ENCODE data around the gene SLC10A4.

The SLC10A4 gene

DNA sequence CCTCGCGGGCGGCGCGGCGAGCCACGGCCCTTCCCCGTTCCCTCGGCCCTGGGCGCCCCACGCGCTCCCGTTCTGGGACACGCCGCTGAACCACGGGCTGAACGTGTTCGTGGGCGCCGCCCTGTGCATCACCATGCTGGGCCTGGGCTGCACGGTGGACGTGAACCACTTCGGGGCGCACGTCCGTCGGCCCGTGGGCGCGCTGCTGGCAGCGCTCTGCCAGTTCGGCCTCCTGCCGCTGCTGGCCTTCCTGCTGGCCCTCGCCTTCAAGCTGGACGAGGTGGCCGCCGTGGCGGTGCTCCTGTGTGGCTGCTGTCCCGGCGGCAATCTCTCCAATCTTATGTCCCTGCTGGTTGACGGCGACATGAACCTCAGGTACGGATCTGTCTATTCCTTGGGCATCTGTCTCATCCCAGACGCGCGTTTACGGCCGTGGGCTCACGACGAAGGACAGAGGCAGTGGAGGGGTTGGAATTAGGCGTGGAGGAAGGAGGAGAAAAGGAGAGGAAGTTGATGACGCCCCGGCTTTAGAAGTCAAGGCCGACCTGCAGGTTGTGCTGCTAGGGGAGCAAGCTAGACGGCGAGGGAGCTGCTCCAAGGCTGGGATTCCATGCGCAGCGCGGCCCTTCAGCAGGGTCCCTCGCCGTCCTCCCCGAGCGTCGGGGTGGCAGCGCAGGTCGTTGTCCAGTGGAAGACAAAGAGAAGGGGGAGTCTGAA, 792 bp downstream of the SLC10A4 start:
- in situ Hi-C loops (cut with HindIII; ENCODE audit: low pct_ligation_motif_present, low pct_unique_long_range_greater_than_20kb, low sequenced_read_pairs) = no loop called here
- DNase-seq = no peak

DNA sequence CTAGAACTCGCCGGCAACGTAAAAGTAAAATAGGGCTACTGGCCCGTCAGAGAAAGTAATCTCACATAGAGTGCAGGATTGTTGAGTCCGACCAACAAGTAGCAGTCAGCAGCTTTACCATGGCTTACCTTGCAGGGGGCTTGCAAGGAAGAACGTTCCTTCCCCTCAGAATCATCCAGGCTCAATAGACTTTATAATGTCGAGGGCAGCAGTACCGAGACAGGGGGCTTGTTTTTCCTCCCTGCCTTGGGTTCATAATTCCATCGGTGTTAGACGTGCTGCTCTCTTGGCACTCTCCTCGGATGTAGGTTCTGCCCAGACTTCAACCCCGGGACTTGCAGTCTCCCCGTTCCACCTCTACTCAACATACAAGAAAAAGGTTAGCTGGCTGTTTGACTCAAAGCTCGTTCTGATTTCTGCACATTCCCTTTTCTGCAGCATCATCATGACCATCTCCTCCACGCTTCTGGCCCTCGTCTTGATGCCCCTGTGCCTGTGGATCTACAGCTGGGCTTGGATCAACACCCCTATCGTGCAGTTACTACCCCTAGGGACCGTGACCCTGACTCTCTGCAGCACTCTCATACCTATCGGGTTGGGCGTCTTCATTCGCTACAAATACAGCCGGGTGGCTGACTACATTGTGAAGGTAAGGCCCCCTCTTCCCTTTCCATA, 1.5 kb downstream of the SLC10A4 start:
- DNase-seq = no peak
- in situ Hi-C loops (cut with HindIII; ENCODE audit: low pct_ligation_motif_present, low pct_unique_long_range_greater_than_20kb, low sequenced_read_pairs) = no loop called here

DNA sequence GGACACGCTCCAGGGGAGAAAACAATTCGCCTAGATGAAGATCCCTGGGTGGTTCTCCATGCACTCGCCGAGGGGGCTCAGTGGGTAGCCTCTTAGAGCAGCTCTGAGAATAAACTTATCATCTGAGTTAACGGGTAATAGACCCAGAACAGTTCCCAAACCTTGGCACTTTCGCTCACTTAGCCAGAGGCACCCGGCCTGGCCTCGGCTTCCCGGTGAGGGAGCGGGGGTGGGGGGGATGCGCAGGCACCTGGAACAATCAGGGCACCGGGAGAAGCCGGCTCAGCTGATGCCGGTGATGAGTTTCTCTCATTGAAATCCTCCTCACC, 6.5 kb downstream of the SLC10A4 start:
- in situ Hi-C loops (cut with HindIII; ENCODE audit: low pct_ligation_motif_present, low pct_unique_long_range_greater_than_20kb, low sequenced_read_pairs) = no loop called here
- no peak for DNase-seq

DNA sequence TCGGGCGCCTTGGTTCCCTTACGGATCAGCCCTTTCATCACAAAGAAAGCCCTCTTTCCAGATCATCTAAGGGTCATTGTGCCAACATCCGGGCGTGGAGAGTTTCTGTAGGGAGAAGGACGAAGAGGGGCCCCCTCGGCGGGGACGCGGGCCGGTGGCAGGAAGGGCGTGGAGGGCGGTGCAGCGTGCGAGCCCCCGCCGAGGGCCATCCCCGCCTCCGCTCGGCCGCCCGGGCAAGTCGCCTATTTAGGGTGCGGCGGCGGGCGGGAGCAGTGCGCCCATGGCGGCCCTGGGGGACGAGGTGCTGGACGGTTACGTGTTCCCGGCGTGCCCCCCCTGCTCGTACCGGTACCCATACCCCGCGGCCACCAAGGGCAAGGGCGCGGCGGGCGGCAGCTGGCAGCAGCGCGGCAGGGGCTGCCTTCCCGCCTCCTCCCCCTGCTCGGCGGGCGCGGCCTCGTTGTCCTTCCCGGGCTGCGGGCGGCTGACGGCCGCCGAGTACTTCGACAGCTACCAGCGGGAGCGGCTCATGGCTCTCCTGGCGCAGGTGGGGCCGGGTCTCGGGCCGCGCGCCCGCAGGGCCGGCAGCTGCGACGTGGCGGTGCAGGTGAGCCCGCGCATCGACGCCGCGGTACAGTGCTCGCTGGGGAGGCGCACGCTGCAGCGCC, 7.0 kb downstream of the SLC10A4 start, which contains the start of gene ZAR1:
TSS of gene ZAR1 (plus strand) at position 241 of the 668 bp plus-strand sequence. CDS start at position 281, 40 bp downstream.
- in situ Hi-C loops (cut with HindIII; ENCODE audit: low pct_ligation_motif_present, low pct_unique_long_range_greater_than_20kb, low sequenced_read_pairs) = no loop called here
- peak; percentile 8 for DNase-seq

DNA sequence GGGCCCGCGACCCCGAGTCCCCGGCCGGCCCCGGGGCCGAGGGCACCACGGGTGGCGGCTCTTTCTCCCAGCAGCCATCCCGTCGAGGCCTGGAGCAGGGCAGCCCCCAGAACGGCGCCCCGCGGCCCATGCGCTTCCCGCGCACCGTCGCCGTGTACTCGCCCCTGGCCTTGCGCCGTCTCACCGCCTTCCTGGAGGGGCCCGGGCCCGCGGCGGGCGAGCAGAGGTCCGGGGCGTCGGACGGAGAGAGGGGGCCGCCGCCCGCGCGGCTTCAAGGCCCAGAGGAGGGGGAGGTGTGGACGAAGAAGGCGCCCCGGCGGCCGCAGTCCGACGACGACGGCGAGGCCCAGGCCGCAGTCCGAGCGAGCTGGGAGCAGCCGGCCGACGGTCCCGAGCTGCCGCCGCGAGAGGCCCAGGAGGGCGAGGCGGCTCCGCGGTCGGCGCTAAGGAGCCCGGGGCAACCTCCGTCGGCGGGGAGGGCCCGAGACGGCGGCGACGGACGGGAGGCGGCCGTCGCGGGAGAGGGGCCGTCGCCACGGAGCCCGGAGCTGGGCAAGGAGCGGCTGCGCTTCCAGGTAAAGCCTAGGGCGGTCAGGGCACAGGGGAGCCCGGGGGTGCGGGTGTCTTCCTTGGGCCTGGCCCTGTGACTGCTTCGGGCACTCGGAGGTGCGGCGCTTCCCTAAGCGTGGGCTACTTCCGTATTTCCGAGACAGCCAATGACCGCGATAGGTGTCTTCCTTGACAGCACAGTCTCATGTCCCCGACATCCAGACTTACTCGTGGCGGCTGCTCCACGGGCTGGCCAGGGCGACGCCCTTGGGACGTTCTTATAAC, 7.8 kb downstream of the SLC10A4 start:
- DNase-seq = no peak
- in situ Hi-C loops (cut with HindIII; ENCODE audit: low pct_ligation_motif_present, low pct_unique_long_range_greater_than_20kb, low sequenced_read_pairs) = no loop called here

DNA sequence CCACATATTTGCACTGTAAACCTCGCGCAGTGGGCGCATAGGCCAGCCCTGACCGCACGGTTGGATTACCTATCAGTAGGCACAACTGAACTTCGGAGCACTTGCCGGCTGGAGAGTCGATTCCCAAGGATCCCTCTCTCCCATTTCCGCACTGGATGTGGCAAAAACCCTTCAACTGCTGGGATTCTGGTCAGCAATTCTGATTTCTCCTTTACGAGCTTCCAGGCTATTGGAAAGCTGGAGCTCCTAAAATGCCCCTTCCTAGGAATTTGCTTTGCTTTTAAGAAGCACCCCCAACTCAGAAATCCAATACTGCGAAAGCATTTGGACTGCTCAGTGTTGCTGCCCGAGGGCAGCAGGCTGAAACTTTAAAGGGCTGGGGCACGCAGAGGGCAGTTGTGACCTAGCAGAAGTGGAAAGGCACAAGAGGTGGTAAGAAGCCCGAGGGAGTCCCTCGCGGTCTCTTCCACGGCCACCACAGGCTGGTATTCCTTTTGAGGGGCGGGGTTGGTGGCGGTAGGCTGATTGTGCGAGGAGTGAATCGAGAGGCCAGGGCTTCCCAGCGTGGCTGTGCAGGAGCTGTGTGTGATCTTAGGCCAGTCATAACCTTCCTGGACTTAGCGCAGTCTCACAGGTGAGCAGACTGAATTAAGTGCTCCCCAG, 8.5 kb downstream of the SLC10A4 start:
- DNase-seq = no peak
- in situ Hi-C loops (cut with HindIII; ENCODE audit: low pct_ligation_motif_present, low pct_unique_long_range_greater_than_20kb, low sequenced_read_pairs) = no loop called here

DNA sequence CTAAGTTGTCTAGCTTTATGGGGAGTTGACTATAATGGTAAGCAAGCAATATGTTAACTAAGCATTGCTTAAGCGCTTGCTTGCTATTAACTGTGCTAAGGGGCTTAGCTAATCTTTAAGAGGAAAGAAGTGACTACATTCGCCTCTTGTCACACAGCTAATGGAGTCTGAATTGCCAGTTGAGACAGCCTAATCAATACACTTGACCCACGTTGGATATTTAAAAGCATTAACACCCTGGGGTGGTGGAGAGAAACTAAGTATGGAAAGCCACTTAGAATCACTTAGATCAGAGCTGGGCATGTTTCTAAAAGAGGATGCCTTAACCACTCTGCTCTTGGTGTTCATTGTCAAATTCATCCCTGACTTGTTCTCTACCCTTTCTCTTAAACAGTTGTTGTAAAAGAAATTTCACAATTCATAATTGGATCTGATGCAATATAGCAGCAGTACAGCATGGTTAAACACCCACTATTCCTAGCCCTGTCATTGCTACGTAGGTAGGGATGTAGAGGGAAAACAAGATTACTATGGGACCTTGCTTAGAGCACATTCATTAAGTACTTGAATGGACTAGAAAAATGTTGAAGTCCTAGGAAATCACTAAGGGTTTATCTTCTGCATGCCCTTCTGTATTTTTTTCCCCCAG, 10.4 kb downstream of the SLC10A4 start:
- no peak for DNase-seq
- in situ Hi-C loops (cut with HindIII; ENCODE audit: low pct_ligation_motif_present, low pct_unique_long_range_greater_than_20kb, low sequenced_read_pairs) = no loop called here

DNA sequence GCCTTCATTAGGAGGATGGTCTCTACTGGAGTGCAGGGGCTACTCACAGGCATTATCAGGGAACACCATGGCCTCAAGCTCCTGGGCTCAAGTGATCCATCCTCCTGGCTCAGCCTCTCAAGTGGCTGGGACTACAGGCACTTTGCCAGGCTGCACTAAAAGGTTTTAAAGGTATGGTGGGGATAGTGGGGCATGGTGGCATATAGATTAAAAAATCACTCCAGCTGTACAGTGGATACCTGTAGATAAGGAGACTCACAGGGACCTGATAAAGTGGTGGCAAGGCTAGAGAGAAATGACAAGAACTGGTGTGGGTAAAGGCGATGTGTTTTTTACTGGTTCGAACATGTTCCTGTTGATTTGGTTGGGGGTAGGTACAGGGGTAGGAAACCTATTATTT, 12.8 kb downstream of the SLC10A4 start:
- in situ Hi-C loops (cut with HindIII; ENCODE audit: low pct_ligation_motif_present, low pct_unique_long_range_greater_than_20kb, low sequenced_read_pairs) = no loop called here

DNA sequence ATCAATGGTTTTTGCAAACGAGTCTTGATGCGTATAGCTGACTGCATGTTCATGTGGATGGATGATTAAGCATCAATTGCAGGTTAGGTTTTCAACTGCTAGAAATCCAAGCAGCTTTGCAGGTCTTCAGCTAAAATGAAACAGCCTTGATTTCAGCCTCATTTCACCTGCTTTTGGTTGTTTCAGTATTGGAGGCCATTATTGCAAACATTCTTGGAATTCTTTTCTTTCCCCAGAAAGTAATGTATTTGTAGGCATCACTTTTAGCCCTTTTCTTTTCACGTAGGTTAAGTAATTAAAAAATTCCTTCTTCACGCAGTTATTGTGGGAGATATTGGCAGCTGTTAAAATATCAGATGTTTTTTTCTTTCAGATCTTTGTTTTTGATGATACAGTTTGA, 15.8 kb downstream of the SLC10A4 start:
- in situ Hi-C loops (cut with HindIII; ENCODE audit: low pct_ligation_motif_present, low pct_unique_long_range_greater_than_20kb, low sequenced_read_pairs) = no loop called here
- no peak for DNase-seq

More for the DNA sequence above, 12.8 kb downstream of the SLC10A4 start:
- no peak for DNase-seq

DNA sequence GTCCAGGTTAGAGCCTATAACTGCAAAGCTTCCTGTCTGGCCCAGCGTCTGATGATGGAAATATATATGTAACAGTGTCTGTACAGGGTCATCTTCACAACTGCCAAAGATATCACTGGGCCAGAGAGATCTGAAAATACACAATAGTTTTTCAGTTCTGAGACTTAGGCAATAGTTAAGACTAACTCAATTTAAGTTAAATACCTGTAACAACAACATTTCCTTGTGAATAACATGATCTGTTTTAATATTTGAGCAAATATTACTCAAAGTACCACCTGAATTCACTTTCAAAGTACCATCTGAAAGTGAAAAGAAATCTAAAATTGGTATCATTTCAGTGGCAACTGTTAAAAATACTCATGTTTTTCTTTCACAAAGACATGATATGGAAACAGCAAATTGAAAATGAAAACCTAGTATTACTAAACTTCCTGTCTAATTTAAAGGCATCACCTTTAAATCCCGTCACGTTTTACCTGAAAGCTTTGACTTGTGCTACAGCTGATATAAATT, 16.5 kb downstream of the SLC10A4 start:
- in situ Hi-C loops (cut with HindIII; ENCODE audit: low pct_ligation_motif_present, low pct_unique_long_range_greater_than_20kb, low sequenced_read_pairs) = no loop called here
- no peak for DNase-seq

DNA sequence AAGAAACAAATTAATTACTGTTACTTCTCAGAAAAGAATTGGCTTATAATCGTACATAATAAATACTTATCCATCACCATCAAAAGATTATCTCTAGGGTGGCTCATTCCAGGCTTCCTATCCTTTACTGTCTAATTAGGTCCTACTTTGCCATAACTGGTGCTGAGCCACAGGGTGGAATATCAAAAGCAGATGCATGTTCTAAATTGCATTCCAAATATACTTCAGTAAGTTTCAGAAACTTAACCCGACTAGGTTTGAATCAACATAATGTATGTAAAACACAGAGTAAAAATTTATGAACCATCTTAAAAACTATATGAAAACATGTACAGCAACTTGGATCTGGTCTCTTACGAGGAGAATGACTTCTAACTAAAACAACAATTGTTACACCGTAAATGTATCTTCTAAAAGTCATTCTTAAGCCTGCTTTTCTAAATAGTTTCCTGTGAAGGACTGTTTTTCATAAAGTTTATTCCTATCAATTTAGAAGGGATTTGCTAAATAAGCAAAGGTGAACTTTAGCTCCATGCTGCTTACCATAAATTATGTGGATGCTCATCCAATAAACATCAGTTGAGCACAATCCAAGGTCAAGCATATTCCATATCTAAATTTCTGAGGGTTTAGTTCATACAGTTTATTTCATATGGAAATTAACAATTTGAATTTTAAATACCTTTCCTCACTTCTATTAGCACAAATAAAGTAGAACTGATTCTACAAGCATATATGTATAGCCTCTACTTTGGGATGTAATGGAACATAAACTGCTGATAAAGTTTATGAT, 20.3 kb downstream of the SLC10A4 start:
- in situ Hi-C loops (cut with HindIII; ENCODE audit: low pct_ligation_motif_present, low pct_unique_long_range_greater_than_20kb, low sequenced_read_pairs) = no loop called here
- DNase-seq = no peak

DNA sequence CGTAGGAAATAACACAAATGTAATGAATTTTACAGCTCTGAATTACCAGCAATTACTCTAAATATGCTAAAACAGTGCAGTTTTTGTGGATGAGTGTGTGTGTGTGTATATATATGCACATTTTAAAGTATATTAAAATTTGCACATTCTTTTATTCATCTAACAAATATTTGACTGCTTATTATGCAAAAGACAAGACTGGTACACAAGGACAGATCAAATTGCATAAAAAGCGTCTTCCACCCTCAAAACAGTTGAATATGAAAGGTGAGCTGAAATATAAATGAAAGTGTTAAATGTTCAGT, 20.8 kb downstream of the SLC10A4 start:
- in situ Hi-C loops (cut with HindIII; ENCODE audit: low pct_ligation_motif_present, low pct_unique_long_range_greater_than_20kb, low sequenced_read_pairs) = no loop called here
- DNase-seq = no peak

DNA sequence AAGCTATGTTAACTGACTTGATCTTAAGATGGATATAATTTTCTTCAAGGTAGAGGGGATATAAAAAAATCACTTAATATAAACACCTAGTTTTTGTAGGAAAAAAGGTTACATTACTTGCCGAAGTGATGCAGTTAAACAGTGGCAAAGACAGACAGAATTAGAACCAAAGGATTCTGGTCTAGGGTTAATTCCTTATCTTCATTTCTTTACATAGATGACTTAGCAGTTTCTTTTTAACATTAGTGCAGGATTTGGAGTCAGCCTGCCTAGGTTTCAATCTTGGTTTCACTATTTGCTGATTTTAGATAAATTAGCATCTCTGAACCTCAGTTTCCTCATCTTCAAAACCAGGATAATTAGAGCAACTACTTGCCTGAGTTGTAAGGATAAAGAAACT, 21.2 kb downstream of the SLC10A4 start:
- in situ Hi-C loops (cut with HindIII; ENCODE audit: low pct_ligation_motif_present, low pct_unique_long_range_greater_than_20kb, low sequenced_read_pairs) = no loop called here
- DNase-seq = no peak

DNA sequence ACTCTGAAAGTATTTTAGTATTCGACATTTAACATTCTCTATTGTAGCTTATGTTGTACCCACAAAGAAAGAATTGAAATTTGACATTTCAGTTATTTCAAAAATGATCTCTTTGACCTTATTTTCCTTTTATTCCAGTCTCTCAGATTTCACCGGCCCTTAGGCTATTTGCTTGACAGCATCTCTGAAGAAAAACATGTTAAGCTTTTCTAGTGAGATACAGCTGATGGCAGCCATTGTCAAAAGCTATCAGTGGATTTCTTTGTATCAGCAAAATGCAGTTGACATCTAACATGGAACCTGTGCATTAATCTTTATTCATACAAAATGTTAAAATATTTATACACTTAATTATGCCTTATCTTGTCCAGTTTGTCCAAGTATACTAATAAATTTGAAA, 23.6 kb downstream of the SLC10A4 start:
- in situ Hi-C loops (cut with HindIII; ENCODE audit: low pct_ligation_motif_present, low pct_unique_long_range_greater_than_20kb, low sequenced_read_pairs) = no loop called here
- DNase-seq = no peak

DNA sequence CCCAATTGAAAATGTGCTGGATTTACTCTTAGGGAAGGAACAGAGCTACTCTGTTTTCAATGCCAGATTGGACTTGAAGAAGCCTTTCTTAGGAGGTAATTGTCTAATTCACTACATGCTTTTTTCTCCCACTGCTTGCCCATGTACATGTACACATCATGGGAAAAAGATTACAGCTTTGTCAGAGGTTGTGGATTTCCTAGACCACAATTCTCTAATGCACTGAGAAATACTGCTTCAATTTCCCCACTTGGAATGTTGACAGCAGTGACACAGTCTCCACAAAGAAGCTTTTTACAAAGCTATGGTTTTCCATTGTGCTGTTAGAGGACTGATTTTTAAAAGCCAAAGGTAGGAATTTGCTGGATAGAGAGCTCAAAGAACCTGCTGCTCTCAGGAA, 26.4 kb downstream of the SLC10A4 start:
- DNase-seq = no peak
- in situ Hi-C loops (cut with HindIII; ENCODE audit: low pct_ligation_motif_present, low pct_unique_long_range_greater_than_20kb, low sequenced_read_pairs) = no loop called here

DNA sequence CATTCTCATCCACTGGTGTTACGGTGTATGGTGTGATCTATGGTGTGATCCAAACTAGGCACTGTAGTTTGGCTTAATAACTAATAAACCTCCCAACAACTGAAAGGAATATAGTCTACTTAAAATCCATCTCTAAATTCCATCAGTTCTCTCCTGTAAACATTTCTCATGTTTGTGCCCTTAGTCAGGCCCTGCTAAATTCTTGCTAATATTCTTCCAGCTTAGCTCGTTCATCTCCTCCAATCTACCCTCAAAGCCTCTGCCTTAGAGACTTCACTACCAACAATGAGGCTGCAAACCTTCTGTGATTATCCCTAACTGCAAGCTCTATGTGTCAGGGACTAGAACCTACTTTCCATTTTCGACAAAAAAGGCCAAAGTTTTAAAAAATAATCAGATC, 35.0 kb downstream of the SLC10A4 start:
- DNase-seq = no peak
- in situ Hi-C loops (cut with HindIII; ENCODE audit: low pct_ligation_motif_present, low pct_unique_long_range_greater_than_20kb, low sequenced_read_pairs) = no loop called here

DNA sequence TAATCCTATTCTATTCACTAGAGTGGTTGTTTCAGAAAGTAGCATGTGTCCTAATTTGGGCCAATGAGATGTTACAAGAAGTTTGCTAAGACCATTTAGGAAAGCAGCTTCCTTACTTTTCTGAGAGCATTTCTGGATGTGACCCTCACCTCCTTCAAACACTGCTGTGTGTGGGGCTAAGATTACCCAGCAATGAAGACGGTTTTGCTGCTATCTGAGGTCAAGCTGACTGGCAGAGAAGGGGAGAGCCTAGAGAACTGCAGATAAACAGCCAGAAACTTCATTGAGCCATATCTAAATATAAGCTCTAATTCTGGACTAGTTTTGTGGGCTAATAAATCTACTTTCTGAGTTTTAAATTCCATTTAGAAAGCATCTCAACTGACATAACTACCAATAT, 43.3 kb downstream of the SLC10A4 start:
- no peak for DNase-seq
- in situ Hi-C loops (cut with HindIII; ENCODE audit: low pct_ligation_motif_present, low pct_unique_long_range_greater_than_20kb, low sequenced_read_pairs) = no loop called here

Data from ACHN (cell line).